Measurements from ENCODE around the gene AKT2. TPM values are rescaled to one million over a fixed set of nuclear protein-coding genes. Genes with fewer than 3 reads are reported as not detected.

The AKT2 gene
- total RNA-seq, 1 experiment from 2014 or later, result 150 TPM

GRCh38 chr19:40277356-40278059, 7.6 kb downstream of the AKT2 start:
- Mint-ChIP-seq H3K27me3 (ENCODE audit: low read depth) (peaks cover 1% of the 10 kb centered on the region; the same call in 1 of the 2 replicates), H3K27ac (peak overlapping the region in 2 of 3 experiments; percentile 9 to 34; a peak in 5 of 7 replicates), H3K4me1 (peaks cover 29 to 30% of the 10 kb centered on the region in 2 experiments), H3K4me3 (no peak overlapping the region), H3K9me3 (no peaks in the 10 kb centered on the region), H3K36me3 (ENCODE audit: insufficient read depth in 1 of 3, low read depth in 3 of 3) (peaks cover 0 to 2% (median 0%) of the 10 kb centered on the region in 3 experiments; a peak in 1 of 7 replicates)
- Histone ChIP-seq H4K5ac (ENCODE audit: insufficient read length, low read depth, low read length) (no peak overlapping the region), H4K8ac (replicated peaks; ENCODE audit: insufficient read length, low read depth, low read length) (no peak overlapping the region), H3K14ac (ENCODE audit: insufficient read depth, low read length) (no peak overlapping the region), H2BK5ac (ENCODE audit: insufficient read length, low read length) (no peak overlapping the region), H2AK5ac (ENCODE audit: insufficient read length, low read length) (no peak overlapping the region), H3T11ph (ENCODE audit: low read length) (no peak overlapping the region), H3K56ac (ENCODE audit: insufficient read length, low read depth, low read length) (no peak overlapping the region), H3K9ac (ENCODE audit: extremely low read depth, insufficient read length, low read length) (no peak overlapping the region), H2BK15ac (ENCODE audit: low read depth, low read length) (no peak overlapping the region), H3K79me2 (ENCODE audit: insufficient read depth, low read length) (peaks cover 8% of the 10 kb centered on the region), H4K20me1 (ENCODE audit: control insufficient read depth, insufficient read depth, insufficient read length) (no peaks in the 10 kb centered on the region), H3K4me2 (ENCODE audit: insufficient read depth, insufficient read length, low read length) (no peak overlapping the region), H2AFZ (ENCODE audit: low read length) (no peak overlapping the region), H2BK20ac (ENCODE audit: low read depth, low read length, poor library complexity, severe bottlenecking) (no peak overlapping the region), H3K23ac (ENCODE audit: insufficient read length, low read depth, low read length) (no peak overlapping the region), H2BK12ac (ENCODE audit: insufficient read length, low read depth, low read length) (no peak overlapping the region), H3K18ac (ENCODE audit: insufficient read length, low read depth, low read length) (no peak overlapping the region), H3K27me3 (ENCODE audit: insufficient read depth, low read length) (no peaks in the 10 kb centered on the region), H3K9me3 (ENCODE audit: control insufficient read depth, low read depth, low read length) (no peaks in the 10 kb centered on the region), H3K4ac (ENCODE audit: low read depth, low read length) (no peak overlapping the region), H2BK120ac (ENCODE audit: low read depth, low read length, poor library complexity, severe bottlenecking) (no peak overlapping the region), H3K23me2 (ENCODE audit: insufficient read length, low read depth, low read length, poor library complexity, severe bottlenecking) (no peaks in the 10 kb centered on the region), H3K27ac (ENCODE audit: insufficient read length, low read depth, low read length) (no peak overlapping the region), H3K79me1 (ENCODE audit: insufficient read depth, low read depth, low read length, poor library complexity, severe bottlenecking) (peaks cover 6% of the 10 kb centered on the region), H4K91ac (ENCODE audit: insufficient read length, low read depth, low read length) (no peak overlapping the region), H3K4me1 (ENCODE audit: insufficient read depth, low read length) (no peaks in the 10 kb centered on the region)
- TF ChIP-seq CTCF (conservative IDR thresholded peaks at IDR 0.05), result no peak
- no CpG with 5 or more reads among the region's 10 CpGs for WGBS (ENCODE audit: extremely low coverage, insufficient read length, low lambda C conversion rate)
- no peak for DNase-seq
